ENCODE measurements around the gene SMPD1. TPM values are rescaled to one million over a fixed set of nuclear protein-coding genes. Genes with fewer than 3 reads are reported as not detected.

The SMPD1 gene
- total RNA-seq, 1 donor, result 21.1 TPM

Other genes starting within 250 kb of the SMPD1 start
- gene OR52B2, start 220.1 kb upstream of the SMPD1 start, total RNA-seq, result not detected
- gene OR52W1, start 191.2 kb upstream of the SMPD1 start, total RNA-seq, result not detected
- gene C11orf42, start 184.9 kb upstream of the SMPD1 start, total RNA-seq, result not detected
- 27.6 TPM for gene FHIP1B, start 155.8 kb upstream of the SMPD1 start, total RNA-seq
- gene CNGA4, start 151.4 kb upstream of the SMPD1 start, total RNA-seq, result 0.21 TPM
- gene CCKBR, start 130.6 kb upstream of the SMPD1 start, total RNA-seq, result not detected
- gene CAVIN3, start 70.0 kb upstream of the SMPD1 start, total RNA-seq, result 1.8 TPM
- gene APBB1, start 28.6 kb downstream of the SMPD1 start, total RNA-seq, result 57.1 TPM
- 0.31 TPM for gene HPX, start 50.5 kb downstream of the SMPD1 start, total RNA-seq
- 12.1 TPM for gene TRIM3, start 83.5 kb downstream of the SMPD1 start, total RNA-seq
- 33.3 TPM for gene ARFIP2, start 90.9 kb downstream of the SMPD1 start, total RNA-seq
- gene TIMM10B, start 91.0 kb downstream of the SMPD1 start, total RNA-seq, result 70.2 TPM
- 18.3 TPM for gene DNHD1, start 106.8 kb downstream of the SMPD1 start, total RNA-seq
- 19.0 TPM for gene RRP8, start 213.1 kb downstream of the SMPD1 start, total RNA-seq
- gene ILK, start 213.3 kb downstream of the SMPD1 start, total RNA-seq, result 45.5 TPM
- 33.2 TPM for gene TAF10, start 221.7 kb downstream of the SMPD1 start, total RNA-seq
- 86.2 TPM for gene TPP1, start 228.9 kb downstream of the SMPD1 start, total RNA-seq